GM19035 (cell line): ENCODE results near the gene CDK12.

ENCODE experiments used
- ATAC-seq: cut with Tn5 transposase; IDR thresholded peaks from one replicate; pipeline ENCODE4 v1.9.1; 2021; ENCODE audit not compliant: unreplicated experiment

Gene CDK12

GRCh38 chr17:39548494-39549225 lies 87.4 kb downstream of the CDK12 start:
- no peak for ATAC-seq

- no peak for ATAC-seq
Observed at GRCh38 chr17:39549747-39550573, 88.7 kb downstream of the CDK12 start.

GRCh38 chr17:39551879-39552278 lies 90.6 kb downstream of the CDK12 start:
- no peak for ATAC-seq

DNA sequence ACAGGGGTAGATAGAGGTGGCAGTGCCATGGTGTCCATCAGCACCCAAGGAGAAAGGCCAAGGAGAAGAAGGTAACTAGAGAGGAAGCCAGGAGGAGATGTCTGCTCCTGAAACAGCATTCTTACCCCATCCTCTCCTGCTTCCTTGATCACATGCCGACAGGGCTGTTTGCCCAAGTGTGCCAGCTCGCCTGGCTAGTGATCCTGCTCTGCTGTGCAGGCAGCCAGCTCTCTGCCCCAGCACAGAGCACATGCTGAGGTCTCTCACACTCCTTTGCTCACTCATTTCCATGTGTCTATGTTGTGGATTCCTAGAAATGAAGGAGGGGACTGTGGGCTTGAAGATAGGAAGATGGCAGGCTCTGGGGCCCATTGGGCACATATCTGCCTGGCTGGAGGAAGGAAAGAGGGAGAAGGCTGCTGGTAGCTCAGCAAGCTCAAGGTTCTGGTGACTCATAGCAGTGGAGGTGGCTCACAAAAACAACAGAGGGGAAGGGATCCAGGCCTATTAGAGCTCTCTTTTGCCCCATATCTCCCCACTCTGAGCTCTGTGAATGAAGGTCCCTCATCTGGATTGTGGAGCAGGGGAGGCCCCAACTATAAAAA lies 92.2 kb downstream of the CDK12 start:
- no peak for ATAC-seq

DNA sequence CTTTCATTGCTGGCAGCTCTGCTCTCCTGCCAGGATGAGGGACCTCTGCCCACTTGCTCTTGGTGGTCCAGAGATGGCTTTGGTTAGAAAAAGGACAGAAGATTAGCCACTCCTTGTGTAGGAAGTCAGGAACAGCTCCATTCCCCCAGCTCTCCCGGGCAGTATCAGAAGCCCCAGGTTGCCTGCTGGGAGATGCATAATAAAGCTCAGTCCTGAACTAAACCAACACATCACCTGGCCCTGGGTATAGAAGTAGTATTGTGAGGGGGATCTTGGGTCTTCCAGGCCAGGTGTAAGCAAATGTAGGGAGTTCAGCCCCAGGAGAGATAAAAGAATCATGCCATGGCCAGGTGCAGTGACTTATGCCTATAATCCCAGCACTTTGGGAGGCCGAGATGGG lies 94.1 kb downstream of the CDK12 start:
- ATAC-seq, result no peak

DNA sequence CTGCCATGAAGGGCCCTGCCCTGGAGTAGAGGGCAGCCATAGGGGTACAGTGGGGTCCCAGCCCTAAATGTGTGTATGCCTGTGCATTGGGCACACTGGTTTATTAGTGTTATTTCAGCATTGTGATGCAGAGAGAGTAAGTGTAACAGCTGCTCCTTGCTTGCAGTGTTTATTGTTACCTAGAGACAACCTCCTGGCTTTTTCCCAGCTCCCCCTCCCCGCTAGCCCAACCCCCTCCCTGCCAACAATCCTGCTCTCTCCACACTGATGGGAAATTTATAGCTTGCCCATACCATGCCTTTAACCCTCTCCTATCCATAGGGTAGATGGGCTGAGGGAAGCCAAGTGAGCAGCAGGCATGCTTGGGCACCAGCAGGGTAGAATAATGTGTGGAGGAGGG lies 95.1 kb downstream of the CDK12 start:
- no peak for ATAC-seq

- ATAC-seq, result no peak
Observed at GRCh38 chr17:39562395-39562794, 101.1 kb downstream of the CDK12 start.

DNA sequence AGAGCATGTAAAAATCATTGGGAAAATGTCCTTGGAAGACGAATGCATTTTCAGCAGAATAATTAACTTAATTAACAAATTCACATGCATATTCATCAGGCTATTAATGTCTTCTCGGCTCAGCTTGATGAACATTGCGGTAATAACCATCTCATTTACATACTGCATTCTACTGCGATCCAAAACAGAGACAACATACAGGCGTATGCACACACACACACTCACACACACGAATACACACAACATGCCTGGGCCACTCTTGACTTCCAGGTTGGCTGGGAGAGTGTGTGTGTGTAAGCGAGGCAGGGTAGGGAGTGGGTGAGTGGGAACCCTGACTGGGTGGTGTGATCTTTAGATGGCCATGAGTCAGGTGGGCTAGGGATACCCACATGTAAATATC lies 101.7 kb downstream of the CDK12 start:
- ATAC-seq, result no peak

DNA sequence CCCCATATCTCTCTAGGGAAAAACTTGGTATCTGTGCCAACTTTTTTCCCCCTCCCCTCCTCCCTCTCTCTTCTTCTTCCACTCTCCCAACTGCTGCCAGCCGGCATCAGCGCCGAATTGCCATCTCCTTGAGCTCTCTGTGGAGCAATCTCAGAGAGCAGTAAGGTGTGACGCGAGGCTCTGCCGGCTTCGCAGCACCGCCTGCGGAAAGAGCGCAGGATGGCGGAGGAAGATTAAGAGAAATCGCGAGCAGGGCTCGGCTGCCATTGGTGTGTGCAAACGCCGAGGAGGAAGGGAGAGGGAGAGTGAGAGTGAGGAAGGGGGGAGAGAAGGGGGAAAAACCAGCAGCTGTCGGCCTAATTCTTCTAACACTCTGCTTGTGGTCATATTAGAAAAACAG lies 102.2 kb downstream of the CDK12 start:
- no peak for ATAC-seq

DNA sequence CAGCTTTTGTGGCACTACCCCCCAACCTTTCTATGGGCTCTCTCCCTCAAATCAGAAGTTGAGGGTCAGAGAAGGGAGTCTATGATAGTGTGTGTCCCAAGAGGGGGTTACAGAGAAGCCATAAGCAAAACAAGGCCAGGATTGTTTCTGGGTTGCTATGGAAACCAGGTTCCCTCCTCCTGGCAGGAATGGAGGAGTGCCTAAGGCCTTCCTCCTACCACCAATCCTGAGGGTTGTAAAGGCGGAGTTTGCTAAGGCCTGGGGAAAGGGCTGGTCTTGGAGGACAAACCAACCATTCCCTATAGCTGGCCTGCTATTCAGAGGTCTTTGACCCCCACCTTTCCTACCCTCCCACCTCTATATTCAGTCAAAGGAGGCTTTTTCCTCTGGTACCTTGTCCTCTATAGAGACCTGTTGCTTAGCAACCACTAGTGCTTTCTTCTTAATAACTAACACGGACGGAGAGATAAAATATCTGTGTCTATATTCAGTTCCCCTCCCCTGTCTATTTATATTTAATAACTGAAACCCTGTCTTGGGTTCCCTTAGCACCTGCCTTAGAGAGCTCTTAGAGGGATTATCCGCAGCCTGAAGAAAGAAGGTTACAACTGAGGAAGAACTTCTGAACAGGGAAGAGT lies 103.0 kb downstream of the CDK12 start:
- no peak for ATAC-seq

- ATAC-seq, result no peak
Observed at GRCh38 chr17:39566094-39566850, 105.0 kb downstream of the CDK12 start.

DNA sequence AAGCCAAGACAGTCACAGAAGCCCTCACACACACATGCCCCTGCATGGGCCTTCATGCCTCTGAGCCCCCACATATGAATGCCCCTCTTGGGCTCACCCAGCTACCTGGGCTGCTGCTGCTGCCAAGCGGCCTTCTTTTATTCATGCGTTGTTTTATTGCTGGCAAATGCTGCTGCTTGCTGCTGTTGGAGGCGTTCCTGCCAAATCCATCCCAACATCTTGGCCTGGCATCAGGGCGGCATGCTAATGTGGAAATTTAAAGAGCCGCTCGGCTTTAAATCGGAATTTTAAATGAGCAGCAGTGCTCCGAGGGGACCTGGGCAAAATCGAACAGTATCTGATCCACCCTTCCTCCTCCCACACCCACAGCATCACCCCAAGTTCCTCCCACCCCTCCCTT lies 107.4 kb downstream of the CDK12 start:
- no peak for ATAC-seq

GRCh38 chr17:39569126-39569525 lies 107.8 kb downstream of the CDK12 start:
- ATAC-seq, result no peak

DNA sequence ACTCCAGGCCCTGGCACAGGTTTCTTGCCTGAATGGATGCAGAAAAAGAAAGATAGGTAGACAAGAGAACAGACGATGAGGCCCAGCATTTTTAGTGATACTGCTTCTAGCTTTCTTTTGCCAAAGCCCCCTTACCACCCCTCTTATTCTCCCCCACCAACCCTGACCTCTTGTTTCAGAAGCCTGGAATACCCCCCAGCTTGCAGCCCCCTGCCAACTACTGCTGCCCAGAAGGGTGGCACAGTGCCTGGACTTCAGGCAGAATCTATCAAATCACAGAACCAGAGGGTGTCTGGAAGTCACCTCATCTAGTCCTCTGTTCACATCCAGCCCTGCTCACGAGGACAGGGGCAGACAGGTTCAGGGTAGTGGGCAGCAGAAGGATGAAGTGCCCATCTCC lies 110.8 kb downstream of the CDK12 start:
- no peak for ATAC-seq

DNA sequence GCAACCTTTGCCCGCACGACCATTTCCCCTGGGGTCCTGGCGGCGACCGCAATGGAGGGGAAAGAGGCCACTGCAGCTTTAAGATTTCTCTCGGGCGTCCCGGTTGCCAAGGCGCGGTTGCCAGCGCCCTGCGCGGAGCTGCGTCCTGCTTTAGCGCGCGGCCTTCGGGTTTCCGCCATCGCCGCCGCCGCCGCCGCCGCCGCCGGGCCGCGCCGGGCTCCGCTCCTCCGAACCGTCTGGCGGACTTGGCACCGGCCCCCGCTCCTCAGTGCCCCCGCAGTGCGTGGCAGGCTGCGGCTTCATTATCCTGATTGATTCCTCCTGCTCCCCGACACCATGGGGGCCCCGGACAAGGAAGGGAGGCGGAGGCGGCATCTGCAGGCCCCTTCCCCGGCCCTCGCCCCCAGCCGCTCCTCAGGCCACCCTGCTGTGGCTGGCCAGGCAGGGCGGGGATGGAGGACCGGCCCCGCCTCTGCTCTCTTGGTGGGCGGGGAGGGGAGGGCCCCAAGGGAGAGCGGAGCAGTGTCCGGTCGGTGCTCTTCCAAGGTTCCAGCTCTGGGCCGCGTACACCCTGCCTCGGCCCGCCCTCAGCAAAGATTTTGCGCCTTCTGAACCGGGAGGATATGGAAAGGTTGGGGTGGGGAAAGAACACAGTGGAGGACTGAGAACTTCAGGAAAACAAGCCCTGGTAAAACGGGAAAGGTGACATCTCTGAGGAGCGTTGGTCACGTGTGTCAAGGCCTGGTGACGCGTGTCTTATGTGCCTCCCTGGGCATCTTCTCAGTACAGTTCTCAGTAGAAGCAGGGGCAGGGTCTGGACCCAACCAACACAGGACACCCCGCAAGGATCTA lies 112.4 kb downstream of the CDK12 start:
- no peak for ATAC-seq

- no peak for ATAC-seq
Observed at GRCh38 chr17:39576187-39576586, 114.9 kb downstream of the CDK12 start.

GRCh38 chr17:39578272-39578671 lies 117.0 kb downstream of the CDK12 start:
- ATAC-seq, result no peak

GRCh38 chr17:39579318-39580081 lies 118.2 kb downstream of the CDK12 start:
- no peak for ATAC-seq

DNA sequence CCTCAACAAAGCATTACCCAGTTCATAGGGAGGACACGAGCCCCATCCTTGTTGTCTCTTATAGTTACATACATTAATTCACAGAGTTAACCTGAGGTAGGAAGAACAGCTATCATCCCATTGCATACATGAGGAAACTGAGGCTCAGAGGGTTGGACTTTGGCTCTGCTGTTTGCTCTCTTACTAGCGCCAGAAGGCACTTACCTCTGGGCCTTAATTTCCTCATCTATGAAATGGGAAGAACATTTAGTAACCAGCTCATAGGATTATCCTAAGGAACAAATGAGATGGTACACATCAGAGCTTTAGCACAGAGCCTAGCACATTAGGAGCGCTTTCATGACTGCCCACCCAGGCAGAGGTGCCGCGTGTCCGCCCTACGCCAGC lies 118.8 kb downstream of the CDK12 start:
- no peak for ATAC-seq
